ENCODE results near the gene CHTOP. TPM values are rescaled to one million over a fixed set of nuclear protein-coding genes. Genes with fewer than 3 reads are reported as not detected.

CHTOP gene
- total and polyA plus RNA-seq, 2 of the 13 experiments (the other 11 are each of a cell fraction or from before 2014, with no cell fraction given), result 38.0 to 51.9 TPM

DNA sequence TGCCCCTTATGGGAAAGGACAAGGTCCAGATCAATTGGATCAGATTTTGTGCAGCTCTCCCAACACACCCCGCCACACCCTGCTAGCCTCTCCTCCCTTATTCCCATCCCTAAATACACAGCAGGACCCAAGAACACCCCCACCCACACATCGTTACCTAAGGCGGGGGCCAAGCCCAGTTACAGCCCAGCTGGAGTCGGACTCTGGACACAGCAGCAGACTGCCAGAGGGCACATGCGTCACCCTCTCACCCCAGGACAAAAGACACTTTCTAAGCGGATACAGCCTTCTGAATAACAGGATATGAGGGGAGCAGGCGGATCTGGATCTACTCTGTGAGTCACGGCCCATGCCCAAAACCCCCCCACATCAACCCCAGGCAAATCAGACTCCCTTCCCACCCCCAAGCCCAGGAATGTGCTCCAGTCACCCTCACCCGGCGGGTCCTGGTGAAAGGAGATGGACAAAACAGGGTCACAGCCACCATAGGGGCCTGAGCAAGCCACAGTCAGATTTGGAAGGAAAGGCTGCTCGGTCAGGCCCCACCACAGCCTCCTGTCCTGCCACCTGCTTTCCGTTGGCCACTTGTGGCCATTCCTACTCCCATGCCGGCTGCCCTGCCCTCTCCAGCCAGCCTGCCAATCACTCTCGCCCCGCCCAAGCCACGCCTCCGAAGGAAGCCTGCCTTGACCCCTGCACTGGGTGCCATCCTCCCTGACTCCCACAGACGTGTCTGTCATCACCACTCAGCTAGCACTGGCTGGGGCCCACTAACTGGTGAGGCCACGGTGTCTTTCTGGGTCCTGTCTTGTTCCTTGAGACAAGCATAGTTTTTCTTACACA lies 24.9 kb upstream of the CHTOP start (continued):
- TF ChIP-seq MTF2 (CRISPR knock-in tag; IDR thresholded peaks at IDR 0.05; ENCODE audit: borderline replicate concordance) (no peak), MEIS1 (CRISPR knock-in tag; IDR thresholded peaks at IDR 0.05; ENCODE audit: borderline replicate concordance) (peak; percentile 80; the same call in 1 of the 2 replicates), JUND (CRISPR knock-in tag; IDR thresholded peaks at IDR 0.05) (no peak), RBM22 (optimal IDR thresholded peaks at IDR 0.05; ENCODE audit: low read length) (peak; percentile 15), TMF1 (CRISPR knock-in tag; IDR thresholded peaks at IDR 0.05; ENCODE audit: low read depth) (no peak), MED8 (CRISPR knock-in tag; IDR thresholded peaks at IDR 0.05; ENCODE audit: insufficient replicate concordance) (no peak), HNRNPL (IDR thresholded peaks at IDR 0.05; ENCODE audit: low read depth, low read length) (peak; percentile 69; the same call in 1 of the 2 replicates), NR2F1 (CRISPR knock-in tag; IDR thresholded peaks at IDR 0.05) (peak; percentile 28 to 74; a peak in 3 of 4 replicates), ZFP36 (IDR thresholded peaks at IDR 0.05; ENCODE audit: borderline replicate concordance, low read depth, low read length, partially characterized antibody) (no peak), HIVEP1 (CRISPR knock-in tag; IDR thresholded peaks at IDR 0.05) (no peak), MAF1 (CRISPR knock-in tag; IDR thresholded peaks at IDR 0.05; ENCODE audit: borderline replicate concordance) (no peak), ZNF441 (CRISPR knock-in tag; IDR thresholded peaks at IDR 0.05; ENCODE audit: borderline replicate concordance) (peak; percentile 88), MTA3 (CRISPR knock-in tag; IDR thresholded peaks at IDR 0.05) (no peak), ZNF775 (CRISPR knock-in tag; IDR thresholded peaks at IDR 0.05; ENCODE audit: borderline replicate concordance) (no peak; the same call in 1 of the 2 replicates), JUN (CRISPR knock-in tag; IDR thresholded peaks at IDR 0.05) (peak; percentile 87), ELF1 (CRISPR knock-in tag; IDR thresholded peaks at IDR 0.05) (0 out of 2 replicates have a peak, but pooled peaks have one; percentile 25), ARHGAP35 (CRISPR knock-in tag; IDR thresholded peaks at IDR 0.05; ENCODE audit: borderline replicate concordance) (no peak)
- TF ChIP-seq, protein P1, sequence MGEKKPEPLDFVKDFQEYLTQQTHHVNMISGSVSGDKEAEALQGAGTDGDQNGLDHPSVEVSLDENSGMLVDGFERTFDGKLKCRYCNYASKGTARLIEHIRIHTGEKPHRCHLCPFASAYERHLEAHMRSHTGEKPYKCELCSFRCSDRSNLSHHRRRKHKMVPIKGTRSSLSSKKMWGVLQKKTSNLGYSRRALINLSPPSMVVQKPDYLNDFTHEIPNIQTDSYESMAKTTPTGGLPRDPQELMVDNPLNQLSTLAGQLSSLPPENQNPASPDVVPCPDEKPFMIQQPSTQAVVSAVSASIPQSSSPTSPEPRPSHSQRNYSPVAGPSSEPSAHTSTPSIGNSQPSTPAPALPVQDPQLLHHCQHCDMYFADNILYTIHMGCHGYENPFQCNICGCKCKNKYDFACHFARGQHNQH (CRISPR knock-in tag; IDR thresholded peaks at IDR 0.05), result peak; percentile 44
- TF ChIP-seq, protein P2, sequence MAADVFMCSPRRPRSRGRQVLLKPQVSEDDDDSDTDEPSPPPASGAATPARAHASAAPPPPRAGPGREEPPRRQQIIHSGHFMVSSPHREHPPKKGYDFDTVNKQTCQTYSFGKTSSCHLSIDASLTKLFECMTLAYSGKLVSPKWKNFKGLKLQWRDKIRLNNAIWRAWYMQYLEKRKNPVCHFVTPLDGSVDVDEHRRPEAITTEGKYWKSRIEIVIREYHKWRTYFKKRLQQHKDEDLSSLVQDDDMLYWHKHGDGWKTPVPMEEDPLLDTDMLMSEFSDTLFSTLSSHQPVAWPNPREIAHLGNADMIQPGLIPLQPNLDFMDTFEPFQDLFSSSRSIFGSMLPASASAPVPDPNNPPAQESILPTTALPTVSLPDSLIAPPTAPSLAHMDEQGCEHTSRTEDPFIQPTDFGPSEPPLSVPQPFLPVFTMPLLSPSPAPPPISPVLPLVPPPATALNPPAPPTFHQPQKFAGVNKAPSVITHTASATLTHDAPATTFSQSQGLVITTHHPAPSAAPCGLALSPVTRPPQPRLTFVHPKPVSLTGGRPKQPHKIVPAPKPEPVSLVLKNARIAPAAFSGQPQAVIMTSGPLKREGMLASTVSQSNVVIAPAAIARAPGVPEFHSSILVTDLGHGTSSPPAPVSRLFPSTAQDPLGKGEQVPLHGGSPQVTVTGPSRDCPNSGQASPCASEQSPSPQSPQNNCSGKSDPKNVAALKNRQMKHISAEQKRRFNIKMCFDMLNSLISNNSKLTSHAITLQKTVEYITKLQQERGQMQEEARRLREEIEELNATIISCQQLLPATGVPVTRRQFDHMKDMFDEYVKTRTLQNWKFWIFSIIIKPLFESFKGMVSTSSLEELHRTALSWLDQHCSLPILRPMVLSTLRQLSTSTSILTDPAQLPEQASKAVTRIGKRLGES (CRISPR knock-in tag; IDR thresholded peaks at IDR 0.05; ENCODE audit: borderline replicate concordance), result no peak
- TF ChIP-seq, protein P3, sequence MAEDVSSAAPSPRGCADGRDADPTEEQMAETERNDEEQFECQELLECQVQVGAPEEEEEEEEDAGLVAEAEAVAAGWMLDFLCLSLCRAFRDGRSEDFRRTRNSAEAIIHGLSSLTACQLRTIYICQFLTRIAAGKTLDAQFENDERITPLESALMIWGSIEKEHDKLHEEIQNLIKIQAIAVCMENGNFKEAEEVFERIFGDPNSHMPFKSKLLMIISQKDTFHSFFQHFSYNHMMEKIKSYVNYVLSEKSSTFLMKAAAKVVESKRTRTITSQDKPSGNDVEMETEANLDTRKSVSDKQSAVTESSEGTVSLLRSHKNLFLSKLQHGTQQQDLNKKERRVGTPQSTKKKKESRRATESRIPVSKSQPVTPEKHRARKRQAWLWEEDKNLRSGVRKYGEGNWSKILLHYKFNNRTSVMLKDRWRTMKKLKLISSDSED (CRISPR knock-in tag; IDR thresholded peaks at IDR 0.05), result 0 out of 2 replicates have a peak, but pooled peaks have one; percentile 31
- TF ChIP-seq, protein P4, sequence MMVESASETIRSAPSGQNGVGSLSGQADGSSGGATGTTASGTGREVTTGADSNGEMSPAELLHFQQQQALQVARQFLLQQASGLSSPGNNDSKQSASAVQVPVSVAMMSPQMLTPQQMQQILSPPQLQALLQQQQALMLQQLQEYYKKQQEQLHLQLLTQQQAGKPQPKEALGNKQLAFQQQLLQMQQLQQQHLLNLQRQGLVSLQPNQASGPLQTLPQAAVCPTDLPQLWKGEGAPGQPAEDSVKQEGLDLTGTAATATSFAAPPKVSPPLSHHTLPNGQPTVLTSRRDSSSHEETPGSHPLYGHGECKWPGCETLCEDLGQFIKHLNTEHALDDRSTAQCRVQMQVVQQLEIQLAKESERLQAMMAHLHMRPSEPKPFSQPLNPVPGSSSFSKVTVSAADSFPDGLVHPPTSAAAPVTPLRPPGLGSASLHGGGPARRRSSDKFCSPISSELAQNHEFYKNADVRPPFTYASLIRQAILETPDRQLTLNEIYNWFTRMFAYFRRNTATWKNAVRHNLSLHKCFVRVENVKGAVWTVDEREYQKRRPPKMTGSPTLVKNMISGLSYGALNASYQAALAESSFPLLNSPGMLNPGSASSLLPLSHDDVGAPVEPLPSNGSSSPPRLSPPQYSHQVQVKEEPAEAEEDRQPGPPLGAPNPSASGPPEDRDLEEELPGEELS (CRISPR knock-in tag; IDR thresholded peaks at IDR 0.05), result peak; percentile 46; the same call in 1 of the 2 replicates

Data from HepG2 (cell line).